Activated naive CD4-positive, alpha-beta T cell treated with anti-CD3 and anti-CD28 coated beads for 36 hours (primary cell): ENCODE data around the gene BMX. TPM values are rescaled to one million over a fixed set of nuclear protein-coding genes. Genes with fewer than 3 reads are reported as not detected.

Experiments
- CTCF ChIA-PET: fragments of 350-600 bp; sonication (Branson Sonifier 250); formaldehyde crosslinking; loops from one replicate; lab custom pipeline; 2021; ENCODE audit warnings: antibody characterized with exemption; lab: Charles Lee
- DNase-seq: peaks from one replicate; pipeline ENCODE4 v3.0.0-alpha.2; 2020
- H3K27ac Mint-ChIP-seq: one replicate; pipeline ENCODE4 v1.8.0; 2021; ENCODE audit warnings: mild to moderate bottlenecking, mixed read lengths
- H3K27me3 Mint-ChIP-seq: one replicate; pipeline ENCODE4 v1.8.0; 2021; ENCODE audit warnings: low read depth, mixed read lengths
- H3K36me3 Mint-ChIP-seq: one replicate; pipeline ENCODE4 v1.8.0; 2021; ENCODE audit warnings: low read depth, mixed read lengths
- H3K4me1 Mint-ChIP-seq: one replicate; pipeline ENCODE4 v1.8.0; 2021; ENCODE audit warnings: low read depth, mixed read lengths
- H3K4me3 Mint-ChIP-seq: one replicate; pipeline ENCODE4 v1.8.0; 2021; ENCODE audit warnings: mild to moderate bottlenecking, moderate library complexity, mixed read lengths
- H3K9me3 Mint-ChIP-seq: one replicate; pipeline ENCODE4 v1.8.0; 2021; ENCODE audit warnings: mixed read lengths
- intact Hi-C: fragments of 100-400 bp; cut with micrococcal nuclease; formaldehyde crosslinking; loops from one replicate; pipeline ENCODE4 v1.15.1; 2023
- total RNA-seq, 2 experiments: library from RNA; stranded (reverse); gene quantifications; one replicate each; pipeline ENCODE4 v1.2.3, GENCODE V29; 2021

The BMX gene
- total RNA-seq, 2 experiments from 2014 or later, result not detected

- Mint-ChIP-seq H3K4me3 (no peak overlapping the region), H3K4me1 (no peaks in the 10 kb centered on the region), H3K27ac (no peak overlapping the region), H3K9me3 (no peaks in the 10 kb centered on the region), H3K36me3 (no peaks in the 10 kb centered on the region), H3K27me3 (no peaks in the 10 kb centered on the region)
- intact Hi-C loops, result no loop called here
- CTCF ChIA-PET, result no interaction called here
- DNase-seq, result no peak
These were observed 9.2 kb downstream of the BMX start for GRCh38 chrX:15509845-15510244.

- CTCF ChIA-PET, result no interaction called here
- H3K36me3 Mint-ChIP-seq, result no peaks in the 10 kb centered on the region
- no peak overlapping the region for H3K4me3 Mint-ChIP-seq
- intact Hi-C loops, result no loop called here
- H3K4me1 Mint-ChIP-seq, result no peaks in the 10 kb centered on the region
- no peaks in the 10 kb centered on the region for H3K9me3 Mint-ChIP-seq
- no peak for DNase-seq
- H3K27ac Mint-ChIP-seq, result no peak overlapping the region
- no peaks in the 10 kb centered on the region for H3K27me3 Mint-ChIP-seq
These were observed 11.0 kb downstream of the BMX start for GRCh38 chrX:15511563-15511962.

- H3K27ac Mint-ChIP-seq, result no peak overlapping the region
- intact Hi-C loops, result no loop called here
- H3K4me1 Mint-ChIP-seq, result no peaks in the 10 kb centered on the region
- H3K4me3 Mint-ChIP-seq, result no peak overlapping the region
- no peaks in the 10 kb centered on the region for H3K36me3 Mint-ChIP-seq
- no peaks in the 10 kb centered on the region for H3K27me3 Mint-ChIP-seq
- CTCF ChIA-PET, result no interaction called here
- no peaks in the 10 kb centered on the region for H3K9me3 Mint-ChIP-seq
- no peak for DNase-seq
These were observed 11.9 kb downstream of the BMX start for GRCh38 chrX:15512401-15512965.

DNA sequence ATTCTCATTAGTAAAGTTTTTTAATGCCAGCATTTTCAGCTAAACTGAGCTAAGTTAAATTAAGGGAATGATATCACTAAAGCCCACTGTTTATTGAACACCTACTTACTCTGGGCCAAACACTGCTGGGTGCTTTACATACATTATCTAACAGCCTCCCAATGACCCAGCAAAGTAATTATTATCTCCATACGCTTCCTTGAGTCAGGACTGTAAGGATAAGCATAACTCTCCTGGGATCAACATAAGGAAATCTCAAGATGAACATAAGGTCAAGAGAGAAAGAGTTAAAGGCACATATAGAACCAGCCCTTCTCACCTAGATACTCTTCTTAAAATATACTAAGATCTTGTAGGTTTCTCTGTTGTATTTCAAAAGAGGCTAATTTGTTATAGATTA is 13.7 kb downstream of the BMX start:
- H3K9me3 Mint-ChIP-seq, result no peaks in the 10 kb centered on the region
- H3K27me3 Mint-ChIP-seq, result no peaks in the 10 kb centered on the region
- CTCF ChIA-PET, result no interaction called here
- H3K4me1 Mint-ChIP-seq, result no peaks in the 10 kb centered on the region
- DNase-seq, result no peak
- no peak overlapping the region for H3K27ac Mint-ChIP-seq
- H3K36me3 Mint-ChIP-seq, result no peaks in the 10 kb centered on the region
- no peak overlapping the region for H3K4me3 Mint-ChIP-seq
- intact Hi-C loops, result no loop called here

DNA sequence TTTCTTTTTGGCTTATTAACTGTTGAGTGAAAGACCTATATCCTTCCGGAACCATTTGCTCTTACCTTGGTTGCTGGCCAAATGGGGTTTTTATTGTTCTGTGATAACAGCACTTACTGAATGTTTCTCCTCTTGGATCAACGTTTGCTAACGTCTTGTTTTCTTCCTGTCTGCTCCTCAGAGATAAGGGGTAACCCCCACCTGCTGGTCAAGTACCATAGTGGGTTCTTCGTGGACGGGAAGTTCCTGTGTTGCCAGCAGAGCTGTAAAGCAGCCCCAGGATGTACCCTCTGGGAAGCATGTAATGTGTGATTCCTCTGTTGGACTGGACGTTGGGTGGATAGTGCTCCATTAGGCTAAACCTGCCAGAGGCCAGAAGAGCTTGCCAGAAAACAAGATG is 15.3 kb downstream of the BMX start:
- CTCF ChIA-PET, result no interaction called here
- intact Hi-C loops, result no loop called here

DNA sequence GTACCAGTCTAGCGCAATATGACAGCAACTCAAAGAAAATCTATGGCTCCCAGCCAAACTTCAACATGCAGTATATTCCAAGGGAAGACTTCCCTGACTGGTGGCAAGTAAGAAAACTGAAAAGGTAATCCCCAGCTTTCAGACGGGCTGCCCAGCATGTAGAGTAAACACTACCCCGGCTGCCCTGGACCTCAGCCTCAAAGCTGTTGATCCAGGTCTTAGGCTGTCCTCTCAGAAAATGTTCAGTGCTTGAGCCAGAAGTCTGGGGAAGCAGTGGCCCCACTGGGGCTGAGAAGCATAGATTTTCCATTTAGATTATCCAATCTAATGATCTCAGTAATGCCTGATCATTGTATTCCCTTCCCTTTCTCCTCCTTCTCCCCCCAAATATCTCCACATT is 21.9 kb downstream of the BMX start:
- DNase-seq, result no peak
- Mint-ChIP-seq H3K27ac (no peak overlapping the region), H3K9me3 (no peaks in the 10 kb centered on the region), H3K4me3 (no peak overlapping the region), H3K27me3 (peaks cover 7% of the 10 kb centered on the region), H3K36me3 (no peaks in the 10 kb centered on the region), H3K4me1 (no peaks in the 10 kb centered on the region)
- intact Hi-C loops, result no loop called here
- CTCF ChIA-PET, result no interaction called here

More for the DNA sequence above, 15.3 kb downstream of the BMX start:
- no peaks in the 10 kb centered on the region for H3K9me3 Mint-ChIP-seq
- DNase-seq, result no peak
- no peaks in the 10 kb centered on the region for H3K36me3 Mint-ChIP-seq
- H3K27ac Mint-ChIP-seq, result no peak overlapping the region
- no peaks in the 10 kb centered on the region for H3K27me3 Mint-ChIP-seq
- H3K4me3 Mint-ChIP-seq, result no peak overlapping the region
- no peaks in the 10 kb centered on the region for H3K4me1 Mint-ChIP-seq

- H3K27me3 Mint-ChIP-seq, result peaks cover 7% of the 10 kb centered on the region
- no peak overlapping the region for H3K4me3 Mint-ChIP-seq
- intact Hi-C loops, result no loop called here
- H3K36me3 Mint-ChIP-seq, result no peaks in the 10 kb centered on the region
- H3K27ac Mint-ChIP-seq, result no peak overlapping the region
- H3K4me1 Mint-ChIP-seq, result no peaks in the 10 kb centered on the region
- H3K9me3 Mint-ChIP-seq, result no peaks in the 10 kb centered on the region
- CTCF ChIA-PET, result no interaction called here
- DNase-seq, result no peak
These were observed 22.5 kb downstream of the BMX start for GRCh38 chrX:15523088-15523487.

DNA sequence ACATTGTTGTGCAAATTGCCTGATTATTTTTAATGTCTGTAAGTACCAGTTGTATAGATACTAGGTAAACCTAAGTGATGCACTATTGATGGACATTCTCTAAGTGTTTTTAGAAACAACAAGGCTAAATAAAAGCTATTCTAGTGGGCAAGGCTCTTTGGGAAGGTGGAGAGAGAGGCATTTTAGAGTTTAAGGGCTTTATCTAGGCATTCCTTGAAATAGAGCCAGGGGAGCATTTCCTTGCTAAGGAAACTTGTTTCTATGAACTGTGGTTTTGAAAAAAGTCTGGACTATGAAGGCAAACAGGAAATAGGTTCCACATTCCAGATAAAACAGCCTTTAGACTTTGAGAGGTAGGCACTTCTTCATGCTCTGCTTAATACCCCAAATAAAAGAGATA is 23.8 kb downstream of the BMX start:
- CTCF ChIA-PET, result no interaction called here
- DNase-seq, result no peak
- H3K36me3 Mint-ChIP-seq, result no peaks in the 10 kb centered on the region
- peaks cover 7% of the 10 kb centered on the region for H3K27me3 Mint-ChIP-seq
- intact Hi-C loops, result no loop called here
- H3K27ac Mint-ChIP-seq, result no peak overlapping the region
- no peaks in the 10 kb centered on the region for H3K4me1 Mint-ChIP-seq
- no peaks in the 10 kb centered on the region for H3K9me3 Mint-ChIP-seq
- no peak overlapping the region for H3K4me3 Mint-ChIP-seq

DNA sequence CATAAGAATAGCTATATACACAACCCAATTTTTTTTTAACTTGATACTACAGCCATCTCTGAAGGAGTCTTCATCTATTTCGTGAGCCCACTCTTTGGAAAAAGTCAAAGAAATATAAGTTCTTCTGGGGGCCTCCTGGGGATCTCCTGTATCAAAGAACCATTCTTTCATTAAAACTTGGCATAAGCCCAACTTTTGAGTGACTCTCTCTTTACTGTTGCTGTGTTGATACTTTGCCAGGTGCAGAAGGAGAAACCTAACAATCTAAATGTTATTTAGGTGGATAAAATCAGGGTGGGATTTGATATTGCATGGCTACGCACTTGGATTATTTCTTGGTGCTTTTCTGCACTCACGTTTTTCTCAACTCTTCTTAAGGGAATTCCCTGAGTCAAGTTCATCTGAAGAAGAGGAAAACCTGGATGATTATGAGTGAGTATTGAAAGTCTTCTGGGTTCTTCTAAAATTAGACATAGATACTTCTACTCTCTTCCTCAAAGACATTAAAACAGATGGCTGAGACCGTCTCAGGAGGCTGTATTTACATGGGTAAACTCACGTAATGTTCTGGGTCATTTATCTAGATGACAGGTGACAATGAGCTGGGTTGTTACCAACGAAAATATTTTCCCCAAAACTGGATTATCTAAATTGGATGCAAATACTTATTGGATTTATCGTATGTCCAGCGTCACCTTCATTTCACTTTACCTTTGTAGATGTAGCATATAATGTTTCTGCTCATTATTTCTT is 25.2 kb downstream of the BMX start:
- H3K4me3 Mint-ChIP-seq, result no peak overlapping the region
- intact Hi-C loops, result no loop called here
- H3K4me1 Mint-ChIP-seq, result no peaks in the 10 kb centered on the region
- no peaks in the 10 kb centered on the region for H3K9me3 Mint-ChIP-seq
- DNase-seq, result no peak
- peaks cover 7% of the 10 kb centered on the region for H3K27me3 Mint-ChIP-seq
- no peaks in the 10 kb centered on the region for H3K36me3 Mint-ChIP-seq
- CTCF ChIA-PET, result no interaction called here
- no peak overlapping the region for H3K27ac Mint-ChIP-seq

GRCh38 chrX:15529165-15529564 is 28.6 kb downstream of the BMX start:
- Mint-ChIP-seq H3K4me1 (no peaks in the 10 kb centered on the region), H3K9me3 (no peaks in the 10 kb centered on the region), H3K27ac (no peak overlapping the region), H3K36me3 (no peaks in the 10 kb centered on the region), H3K4me3 (no peak overlapping the region), H3K27me3 (no peaks in the 10 kb centered on the region)
- DNase-seq, result no peak
- intact Hi-C loops, result no loop called here
- CTCF ChIA-PET, result no interaction called here

DNA sequence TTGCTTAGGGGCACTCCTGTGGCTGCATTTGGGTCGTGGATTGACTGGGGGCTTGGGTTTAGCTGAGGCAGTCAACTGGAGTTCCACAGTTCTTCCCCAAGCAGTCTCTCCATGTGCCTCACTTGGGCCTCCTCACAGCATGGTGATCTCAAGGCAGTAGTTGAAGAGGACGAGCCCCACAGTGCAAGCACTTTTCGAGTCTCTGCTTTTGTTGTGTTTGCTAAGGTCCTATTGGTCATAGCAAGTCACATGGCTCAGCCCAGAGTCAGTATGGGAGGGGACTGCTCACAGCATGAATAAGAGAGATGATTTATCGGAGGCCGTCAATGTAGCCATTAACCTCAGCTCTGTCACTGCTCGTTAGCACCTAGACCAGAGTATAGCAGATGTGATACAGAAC is 29.7 kb downstream of the BMX start:
- CTCF ChIA-PET, result no interaction called here
- Mint-ChIP-seq H3K27me3 (no peaks in the 10 kb centered on the region), H3K4me1 (no peaks in the 10 kb centered on the region), H3K27ac (no peak overlapping the region), H3K9me3 (no peaks in the 10 kb centered on the region), H3K36me3 (no peaks in the 10 kb centered on the region), H3K4me3 (no peak overlapping the region)
- DNase-seq, result no peak
- intact Hi-C loops, result no loop called here

GRCh38 chrX:15546745-15547144 is 46.1 kb downstream of the BMX start:
- Mint-ChIP-seq H3K36me3 (no peaks in the 10 kb centered on the region), H3K4me1 (no peaks in the 10 kb centered on the region), H3K4me3 (no peak overlapping the region), H3K27ac (no peak overlapping the region), H3K9me3 (no peaks in the 10 kb centered on the region), H3K27me3 (peaks cover 4% of the 10 kb centered on the region)
- CTCF ChIA-PET, result interaction anchor here (0.6 kb wide), 1 partner anchor 1251 kb away, joined by 6 read pairs; no protein-coding TSS in a partner anchor
- intact Hi-C loops, result no loop called here
- no peak for DNase-seq

GRCh38 chrX:15547356-15547755 is 46.7 kb downstream of the BMX start:
- intact Hi-C loops, result no loop called here
- no peak overlapping the region for H3K27ac Mint-ChIP-seq
- H3K36me3 Mint-ChIP-seq, result no peaks in the 10 kb centered on the region
- H3K27me3 Mint-ChIP-seq, result peaks cover 4% of the 10 kb centered on the region
- CTCF ChIA-PET, result no interaction called here
- no peak for DNase-seq
- H3K4me3 Mint-ChIP-seq, result no peak overlapping the region
- no peaks in the 10 kb centered on the region for H3K4me1 Mint-ChIP-seq
- no peaks in the 10 kb centered on the region for H3K9me3 Mint-ChIP-seq
